Esophagus muscularis mucosa (tissue), 4 donors: ENCODE measurements around the gene MYH10. TPM values are rescaled to one million over a fixed set of nuclear protein-coding genes. Genes with fewer than 3 reads are reported as not detected.

Experiments used
- DNase-seq: peaks from one replicate; pipeline ENCODE4 v3.0.0-alpha.2; 2017; ENCODE audit errors: extremely low spot score
- H3K27ac ChIP-seq, 4 donors: fragments of 200-600 bp; sonication (generic); replicated peaks in 1 of 4; 1 replicate in 3 of 4; 2 replicates in 1 of 4; pipeline ENCODE4 v1.5.1; 2016 to 2019; ENCODE audit warnings: mild to moderate bottlenecking in 1 of 4
- H3K27me3 ChIP-seq, 4 donors: fragments of 200-600 bp; sonication (generic); one replicate each; pipeline versions ENCODE4 v1.5.1 to v1.6.0; 2016 to 2019
- H3K36me3 ChIP-seq, 4 donors: fragments of 200-600 bp; sonication (generic); one replicate each; pipeline ENCODE4 v1.5.1; 2016 to 2019
- H3K4me1 ChIP-seq, 4 donors: fragments of 200-600 bp; sonication (generic); one replicate each; pipeline ENCODE4 v1.5.1; 2016 to 2019
- H3K4me3 ChIP-seq, 4 donors: fragments of 200-600 bp; sonication (generic); 1 replicate in 2 of 4; 2 replicates in 2 of 4; pipeline ENCODE4 v1.5.1; 2016 to 2019; ENCODE audit warnings: mild to moderate bottlenecking in 4 of 4, moderate library complexity in 1 of 4
- H3K9me3 ChIP-seq, 4 donors: fragments of 200-600 bp; sonication (generic); 1 replicate in 3 of 4; 2 replicates in 1 of 4; pipeline ENCODE4 v1.5.1; 2016 to 2019
- EP300 ChIP-seq: sonication (generic); formaldehyde crosslinking; IDR thresholded peaks from one replicate; pipeline ENCODE4 v1.6.1; 2017; ENCODE audit warnings: antibody characterized with exemption
- POLR2A ChIP-seq: fragments of 450-650 bp; IDR thresholded peaks from one replicate; pipeline ENCODE4 v1.6.1; 2017; ENCODE audit warnings: antibody characterized with exemption, moderate library complexity, mild to moderate bottlenecking, low read depth
- POLR2AphosphoS5 ChIP-seq, 2 donors: sonication (generic); formaldehyde crosslinking; IDR thresholded peaks; one replicate each; pipeline ENCODE4 v1.6.1; 2017; ENCODE audit warnings: antibody characterized with exemption in 2 of 2
- WGBS: methylation state at CpG from one replicate; pipeline ENCODE4 v1.1.5; 2018; 5-methylcytosine and 5-hydroxymethylcytosine counted together
- intact Hi-C: fragments of 100-400 bp; cut with DNase I; formaldehyde crosslinking; loops from one replicate; pipeline ENCODE4 v1.15.1; 2023
- total RNA-seq, 4 donors: library from RNA; depleted of rRNA; stranded (reverse); fragments of >200 nt; gene quantifications; one replicate each; pipeline versions ENCODE4 v1.1.0 to v1.2.1, GENCODE V29; 2016
- TF ChIP-seq, protein P1 (sequence below), 3 experiments: fragments of 200-600 bp in 2 of 3; fragments of 450-650 bp in 1 of 3; sonication (generic) in 2 of 3; IDR thresholded peaks; one replicate each; pipeline ENCODE4 v1.5.1; 2017 to 2019; ENCODE audit warnings: antibody characterized with exemption in 3 of 3, mild to moderate bottlenecking in 2 of 3, moderate library complexity in 1 of 3

Gene MYH10
- total RNA-seq, 4 donors from 2014 or later: 18.9 to 42.0 (median 29.3) TPM

- intact Hi-C loops: no loop called here
- Histone ChIP-seq H3K27ac (no peak overlapping the region), H3K36me3 (peaks cover 34 to 88% (median 82%) of the 10 kb centered on the region in 4 donors), H3K27me3 (no peaks in the 10 kb centered on the region), H3K4me3 (no peak overlapping the region), H3K4me1 (peaks cover 11 to 27% (median 24%) of the 10 kb centered on the region in 4 donors), H3K9me3 (no peaks in the 10 kb centered on the region)
- DNase-seq: peak; percentile 75
- WGBS: 95% methylated on average over 13 of the region's 13 CpGs
- TF ChIP-seq POLR2AphosphoS5 (IDR thresholded peaks at IDR 0.05) (no peak), EP300 (no peak), POLR2A (no peak)
- TF ChIP-seq, protein P1, sequence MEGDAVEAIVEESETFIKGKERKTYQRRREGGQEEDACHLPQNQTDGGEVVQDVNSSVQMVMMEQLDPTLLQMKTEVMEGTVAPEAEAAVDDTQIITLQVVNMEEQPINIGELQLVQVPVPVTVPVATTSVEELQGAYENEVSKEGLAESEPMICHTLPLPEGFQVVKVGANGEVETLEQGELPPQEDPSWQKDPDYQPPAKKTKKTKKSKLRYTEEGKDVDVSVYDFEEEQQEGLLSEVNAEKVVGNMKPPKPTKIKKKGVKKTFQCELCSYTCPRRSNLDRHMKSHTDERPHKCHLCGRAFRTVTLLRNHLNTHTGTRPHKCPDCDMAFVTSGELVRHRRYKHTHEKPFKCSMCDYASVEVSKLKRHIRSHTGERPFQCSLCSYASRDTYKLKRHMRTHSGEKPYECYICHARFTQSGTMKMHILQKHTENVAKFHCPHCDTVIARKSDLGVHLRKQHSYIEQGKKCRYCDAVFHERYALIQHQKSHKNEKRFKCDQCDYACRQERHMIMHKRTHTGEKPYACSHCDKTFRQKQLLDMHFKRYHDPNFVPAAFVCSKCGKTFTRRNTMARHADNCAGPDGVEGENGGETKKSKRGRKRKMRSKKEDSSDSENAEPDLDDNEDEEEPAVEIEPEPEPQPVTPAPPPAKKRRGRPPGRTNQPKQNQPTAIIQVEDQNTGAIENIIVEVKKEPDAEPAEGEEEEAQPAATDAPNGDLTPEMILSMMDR (IDR thresholded peaks at IDR 0.05): no peak
These were observed 156.9 kb downstream of the MYH10 start for GRCh38 chr17:8473451-8474192.

DNA sequence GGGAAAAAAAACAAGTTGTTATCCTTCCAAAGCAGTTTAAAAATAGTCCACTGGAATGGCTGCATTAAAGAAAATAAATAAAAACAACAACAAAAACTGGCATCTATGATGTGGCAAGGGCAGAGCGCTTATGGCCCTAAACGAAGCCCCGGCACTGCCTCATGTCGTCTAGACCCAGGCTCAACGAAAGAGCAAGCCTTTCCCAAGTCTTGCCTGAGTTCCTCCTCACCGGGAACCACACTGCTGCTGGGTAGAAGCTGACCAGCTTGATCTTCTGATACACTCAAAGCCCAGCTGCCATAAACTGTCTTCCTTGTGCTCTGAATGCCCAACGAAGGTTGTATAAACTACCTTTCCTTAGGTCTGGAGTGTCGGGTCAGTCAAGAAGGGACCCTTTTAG, 157.9 kb downstream of the MYH10 start:
- H3K36me3 ChIP-seq: peaks cover 36 to 88% (median 81%) of the 10 kb centered on the region in 4 donors

DNA sequence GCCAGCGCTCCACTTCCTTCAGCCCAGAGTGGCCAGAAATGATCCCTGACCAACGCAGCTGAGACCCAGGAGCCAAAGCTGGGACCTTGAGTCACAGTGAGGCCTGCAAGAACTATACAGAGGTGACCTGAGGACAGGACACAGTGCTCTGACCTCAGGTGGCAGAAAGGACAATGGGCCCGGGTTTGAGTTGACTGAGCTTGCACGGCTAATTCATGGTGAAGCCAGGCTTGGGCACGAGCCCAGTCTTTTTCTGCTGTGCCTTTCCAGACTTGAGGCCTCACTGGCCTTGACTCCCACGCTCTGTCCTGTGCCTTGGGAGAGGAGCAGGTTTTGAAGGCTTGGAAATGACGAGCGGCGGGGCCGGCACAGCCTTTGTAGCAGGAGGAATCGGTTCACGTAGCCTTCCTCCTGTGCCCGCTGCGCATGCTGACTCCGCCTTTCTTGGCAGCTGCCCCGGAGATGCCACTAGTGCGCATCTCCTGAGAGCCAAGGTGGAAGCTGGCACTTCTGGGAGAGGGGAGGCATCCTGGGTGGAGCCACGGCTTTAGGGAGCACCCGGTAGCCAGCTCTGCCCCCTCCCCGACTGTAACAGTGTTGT, 160.0 kb downstream of the MYH10 start:
- Histone ChIP-seq H3K36me3 (peaks cover 30 to 77% (median 74%) of the 10 kb centered on the region in 4 donors), H3K4me3 (peak overlapping the region in 1 of 4 donors; percentile 24), H3K4me1 (peaks cover 11 to 44% (median 33%) of the 10 kb centered on the region in 4 donors), H3K27ac (peak overlapping the region; percentile 54 to 73 (median 62)), H3K27me3 (no peaks in the 10 kb centered on the region), H3K9me3 (no peaks in the 10 kb centered on the region)
- intact Hi-C loops: no loop called here
- 48% methylated on average over 20 of the region's 20 CpGs for WGBS
- TF ChIP-seq, protein P1 (IDR thresholded peaks at IDR 0.05): no peak
- TF ChIP-seq POLR2A (no peak), POLR2AphosphoS5 (IDR thresholded peaks at IDR 0.05) (peak in 1 of 2 donors; percentile 7)
- peak; percentile 89 for DNase-seq

More for the DNA sequence above, 157.9 kb downstream of the MYH10 start:
- TF ChIP-seq EP300 (no peak), POLR2AphosphoS5 (IDR thresholded peaks at IDR 0.05) (no peak), POLR2A (no peak)
- TF ChIP-seq, protein P1 (IDR thresholded peaks at IDR 0.05): no peak
- Histone ChIP-seq H3K4me1 (peaks cover 11 to 30% (median 24%) of the 10 kb centered on the region in 4 donors), H3K9me3 (no peaks in the 10 kb centered on the region), H3K27ac (no peak overlapping the region), H3K27me3 (no peaks in the 10 kb centered on the region), H3K4me3 (no peak overlapping the region)
- DNase-seq: peak; percentile 34
- 91% methylated on average over 8 of the region's 8 CpGs for WGBS
- intact Hi-C loops: no loop called here

DNA sequence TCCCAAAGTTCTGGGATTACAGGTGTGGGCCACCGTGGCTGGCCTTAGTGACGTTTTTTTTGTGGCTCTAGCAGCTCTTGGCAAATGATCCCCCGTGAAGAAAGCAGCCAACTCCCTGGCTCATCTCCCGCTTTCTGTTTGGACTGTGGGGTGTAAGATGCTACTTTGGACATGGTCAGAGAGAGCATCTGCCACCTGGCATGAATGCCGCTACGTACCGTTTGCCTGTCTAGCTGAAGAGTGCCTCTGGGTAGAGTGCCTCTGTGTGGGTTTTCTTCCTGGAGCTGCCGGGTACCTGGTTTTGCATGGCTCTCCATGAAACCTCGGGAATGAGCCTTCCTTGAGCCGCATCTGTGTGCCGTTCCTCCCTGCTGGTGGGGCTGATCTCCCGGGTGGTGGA, 160.6 kb downstream of the MYH10 start:
- no peak for DNase-seq
- TF ChIP-seq POLR2AphosphoS5 (IDR thresholded peaks at IDR 0.05): no peak
- TF ChIP-seq EP300: no peak
- TF ChIP-seq, protein P1 (IDR thresholded peaks at IDR 0.05): no peak
- no peak for TF ChIP-seq POLR2A
- 41% methylated on average over 8 of the region's 12 CpGs for WGBS
- peak overlapping the region; percentile 54 to 73 (median 62) for H3K27ac ChIP-seq
- no peaks in the 10 kb centered on the region for H3K9me3 ChIP-seq
- H3K4me1 ChIP-seq: peaks cover 17 to 50% (median 39%) of the 10 kb centered on the region in 4 donors
- peaks cover 26 to 77% (median 71%) of the 10 kb centered on the region in 4 donors for H3K36me3 ChIP-seq
- no peaks in the 10 kb centered on the region for H3K27me3 ChIP-seq
- H3K4me3 ChIP-seq: no peak overlapping the region
- intact Hi-C loops: no loop called here
